Neural crest cell (in vitro differentiated cells): ENCODE measurements around the gene MSANTD2. TPM values are rescaled to one million over a fixed set of nuclear protein-coding genes. Genes with fewer than 3 reads are reported as not detected.

Experiments used
- DNase-seq: peaks from one replicate; pipeline ENCODE4 v3.0.0; 2021; ENCODE audit warnings: low read depth, mixed read lengths, low spot score
- H3K27ac Mint-ChIP-seq: one replicate; pipeline ENCODE4 v1.8.0; 2021; ENCODE audit warnings: mild to moderate bottlenecking, mixed read lengths; ENCODE audit not compliant: unreplicated experiment
- H3K27me3 Mint-ChIP-seq: 2 replicates; pipeline ENCODE4 v1.8.0; 2021; ENCODE audit warnings: low read depth, mild to moderate bottlenecking, mixed read lengths
- H3K36me3 Mint-ChIP-seq: 2 replicates; pipeline ENCODE4 v1.8.0; 2021; ENCODE audit warnings: low read depth, mild to moderate bottlenecking, mixed read lengths
- H3K4me1 Mint-ChIP-seq: 2 replicates; pipeline ENCODE4 v1.8.0; 2021; ENCODE audit warnings: mixed read lengths
- H3K4me3 Mint-ChIP-seq: one replicate; pipeline ENCODE4 v1.8.0; 2021; ENCODE audit warnings: mild to moderate bottlenecking, mixed read lengths
- H3K9me3 Mint-ChIP-seq: 2 replicates; pipeline ENCODE4 v1.8.0; 2021; ENCODE audit warnings: mixed read lengths
- CTCF ChIP-seq: fragments of 200-600 bp; sonication (generic); conservative IDR thresholded peaks from 2 replicates; pipeline ENCODE4 v1.5.0; 2021; ENCODE audit warnings: antibody characterized with exemption, mild to moderate bottlenecking
- total RNA-seq: library from RNA; stranded (reverse); gene quantifications from 2 replicates; pipeline ENCODE4 v1.2.1, GENCODE V29; 2021

Gene MSANTD2
- total RNA-seq, 1 donor from 2014 or later, result 28.7 TPM

- peak overlapping the region; percentile 82 for H3K4me3 Mint-ChIP-seq
- H3K27ac Mint-ChIP-seq, result no peak overlapping the region
- H3K27me3 Mint-ChIP-seq, result peaks cover 54% of the 10 kb centered on the region
- H3K4me1 Mint-ChIP-seq, result peaks cover 31% of the 10 kb centered on the region
- TF ChIP-seq CTCF, result peak; percentile 86
- H3K9me3 Mint-ChIP-seq, result no peaks in the 10 kb centered on the region
- peak; percentile 87 for DNase-seq
- H3K36me3 Mint-ChIP-seq, result no peaks in the 10 kb centered on the region
These were observed 36.9 kb downstream of the MSANTD2 start for GRCh38 chr11:124763156-124763947.

- DNase-seq, result no peak
- peaks cover 61% of the 10 kb centered on the region for H3K27me3 Mint-ChIP-seq
- peaks cover 35% of the 10 kb centered on the region for H3K4me1 Mint-ChIP-seq
- no peaks in the 10 kb centered on the region for H3K9me3 Mint-ChIP-seq
- peak overlapping the region; percentile 82 for H3K4me3 Mint-ChIP-seq
- no peak overlapping the region for H3K27ac Mint-ChIP-seq
- TF ChIP-seq CTCF, result no peak
- H3K36me3 Mint-ChIP-seq, result no peaks in the 10 kb centered on the region
These were observed 37.5 kb downstream of the MSANTD2 start for GRCh38 chr11:124762624-124763155.

GRCh38 chr11:124762105-124762623, 38.0 kb downstream of the MSANTD2 start, which contains the start of gene ESAM:
ESAM (minus strand) TSS chr11:124762290; CDS start chr11:124762154, 136 bp downstream.
- H3K4me1 Mint-ChIP-seq, result peaks cover 35% of the 10 kb centered on the region
- peaks cover 66% of the 10 kb centered on the region for H3K27me3 Mint-ChIP-seq
- TF ChIP-seq CTCF, result no peak
- H3K4me3 Mint-ChIP-seq, result peak within 1 kb of the TSS; percentile 82
- no peaks in the 10 kb centered on the region for H3K36me3 Mint-ChIP-seq
- no peak within 1 kb of the TSS for H3K27ac Mint-ChIP-seq
- no peaks in the 10 kb centered on the region for H3K9me3 Mint-ChIP-seq
- no peak for DNase-seq

GRCh38 chr11:124761301-124762104, 38.7 kb downstream of the MSANTD2 start:
- Mint-ChIP-seq H3K36me3 (no peaks in the 10 kb centered on the region), H3K4me3 (peak overlapping the region; percentile 62), H3K27ac (no peak overlapping the region), H3K4me1 (peaks cover 37% of the 10 kb centered on the region), H3K27me3 (peaks cover 72% of the 10 kb centered on the region), H3K9me3 (no peaks in the 10 kb centered on the region)
- no peak for TF ChIP-seq CTCF
- DNase-seq, result no peak

- H3K4me1 Mint-ChIP-seq, result peaks cover 39% of the 10 kb centered on the region
- H3K36me3 Mint-ChIP-seq, result no peaks in the 10 kb centered on the region
- peak overlapping the region; percentile 62 for H3K4me3 Mint-ChIP-seq
- H3K27me3 Mint-ChIP-seq, result peaks cover 79% of the 10 kb centered on the region
- TF ChIP-seq CTCF, result no peak
- no peak for DNase-seq
- peak overlapping the region; percentile 67 for H3K27ac Mint-ChIP-seq
- no peaks in the 10 kb centered on the region for H3K9me3 Mint-ChIP-seq
These were observed 39.4 kb downstream of the MSANTD2 start for GRCh38 chr11:124760806-124761205.
